WTC11 (cell line): ENCODE data around the gene LCE6A. TPM values are rescaled to one million over a fixed set of nuclear protein-coding genes. Genes with fewer than 3 reads are reported as not detected.

ENCODE experiments used
- ATAC-seq: fragments of 200-7000 bp; cut with Tn5 transposase; 2 replicates; pipeline ENCODE4 v1.10.0; 2021; ENCODE audit warnings: mild to moderate bottlenecking, moderate library complexity
- CTCF ChIA-PET: fragments of 300-600 bp; sonication (Branson Sonifier 250); formaldehyde crosslinking; loops from one replicate; lab custom pipeline; 2021; ENCODE audit warnings: antibody characterized with exemption; lab: Charles Lee
- POLR2A ChIA-PET: fragments of 350-600 bp; sonication (Branson Sonifier 250); formaldehyde crosslinking; loops from one replicate; lab custom pipeline; 2021; ENCODE audit warnings: antibody characterized with exemption; lab: Charles Lee
- DNase-seq: peaks from one replicate; pipeline ENCODE4 v3.0.0; 2021; ENCODE audit warnings: low spot score
- H3K27ac Mint-ChIP-seq: 2 replicates; pipeline ENCODE4 v1.8.0; 2021; ENCODE audit warnings: mixed read lengths
- H3K27me3 Mint-ChIP-seq: 2 replicates; pipeline ENCODE4 v1.8.0; 2021; ENCODE audit warnings: low read depth, mild to moderate bottlenecking, moderate library complexity, mixed read lengths
- H3K36me3 Mint-ChIP-seq: 2 replicates; pipeline ENCODE4 v1.8.0; 2021; ENCODE audit warnings: mixed read lengths
- H3K4me1 Mint-ChIP-seq: 2 replicates; pipeline ENCODE4 v1.8.0; 2022; ENCODE audit warnings: mixed read lengths
- H3K4me3 Mint-ChIP-seq: 2 replicates; pipeline ENCODE4 v1.8.0; 2021; ENCODE audit warnings: mild to moderate bottlenecking, moderate library complexity, mixed read lengths
- H3K9me3 Mint-ChIP-seq: 2 replicates; pipeline ENCODE4 v1.8.0; 2021; ENCODE audit warnings: mixed read lengths
- ATF1 ChIP-seq: sonication (generic); formaldehyde crosslinking; IDR thresholded peaks from 2 replicates; pipeline ENCODE4 v1.8.1; 2023; ENCODE audit warnings: mild to moderate bottlenecking, moderate library complexity, missing genetic modification reagents
- KAT7 ChIP-seq: sonication (generic); formaldehyde crosslinking; IDR thresholded peaks from 2 replicates; pipeline ENCODE4 v1.8.1; 2023; ENCODE audit warnings: missing genetic modification reagents, mild to moderate bottlenecking, borderline replicate concordance
- MXD4 ChIP-seq: fragments of 250-450 bp; sonication (Bioruptor Pico); IDR thresholded peaks from 2 replicates; pipeline ENCODE4 v1.8.0; 2021; ENCODE audit warnings: mild to moderate bottlenecking, moderate library complexity, borderline replicate concordance
- SP1 ChIP-seq: sonication (generic); formaldehyde crosslinking; conservative IDR thresholded peaks from 2 replicates; pipeline ENCODE4 v1.8.1; 2022; ENCODE audit warnings: missing genetic modification reagents
- ZNF138 ChIP-seq: sonication (generic); formaldehyde crosslinking; conservative IDR thresholded peaks from 2 replicates; pipeline ENCODE4 v1.8.1; 2022; ENCODE audit warnings: mild to moderate bottlenecking, moderate library complexity, missing genetic modification reagents
- ZNF423 ChIP-seq: fragments of 250-450 bp; sonication (Bioruptor Pico); IDR thresholded peaks from 2 replicates; pipeline ENCODE4 v2.1.2; 2022; ENCODE audit warnings: mild to moderate bottlenecking, moderate library complexity
- total RNA-seq: library from RNA; stranded (reverse); gene quantifications from 3 replicates; pipeline ENCODE4 v1.2.3, GENCODE V29; 2021
- TF ChIP-seq, protein P1 (sequence below): fragments of 200-600 bp; IDR thresholded peaks from 2 replicates; pipeline ENCODE4 v1.8.0; 2022; ENCODE audit warnings: antibody characterized with exemption
- TF ChIP-seq, protein P2 (sequence below): sonication (generic); formaldehyde crosslinking; IDR thresholded peaks from 2 replicates; pipeline ENCODE4 v1.8.1; 2022; ENCODE audit warnings: missing genetic modification reagents, borderline replicate concordance
- TF ChIP-seq, protein P3 (sequence below): sonication (generic); formaldehyde crosslinking; IDR thresholded peaks from 2 replicates; pipeline ENCODE4 v1.8.1; 2023; ENCODE audit warnings: mild to moderate bottlenecking, missing genetic modification reagents
- TF ChIP-seq, protein P4 (sequence below): sonication (generic); formaldehyde crosslinking; IDR thresholded peaks from 2 replicates; pipeline ENCODE4 v1.8.1; 2023; ENCODE audit warnings: mild to moderate bottlenecking, missing genetic modification reagents, moderate library complexity
- TF ChIP-seq, protein P5 (sequence below): sonication (generic); formaldehyde crosslinking; IDR thresholded peaks from 2 replicates; pipeline ENCODE4 v1.8.1; 2023; ENCODE audit warnings: mild to moderate bottlenecking, missing genetic modification reagents
- TF ChIP-seq, protein P6 (sequence below): fragments of 250-450 bp; sonication (Bioruptor Pico); conservative IDR thresholded peaks from 2 replicates; pipeline ENCODE4 v1.9.0; 2021; ENCODE audit warnings: mild to moderate bottlenecking

Gene LCE6A
- total RNA-seq, 1 experiment from 2014 or later = not detected

DNA sequence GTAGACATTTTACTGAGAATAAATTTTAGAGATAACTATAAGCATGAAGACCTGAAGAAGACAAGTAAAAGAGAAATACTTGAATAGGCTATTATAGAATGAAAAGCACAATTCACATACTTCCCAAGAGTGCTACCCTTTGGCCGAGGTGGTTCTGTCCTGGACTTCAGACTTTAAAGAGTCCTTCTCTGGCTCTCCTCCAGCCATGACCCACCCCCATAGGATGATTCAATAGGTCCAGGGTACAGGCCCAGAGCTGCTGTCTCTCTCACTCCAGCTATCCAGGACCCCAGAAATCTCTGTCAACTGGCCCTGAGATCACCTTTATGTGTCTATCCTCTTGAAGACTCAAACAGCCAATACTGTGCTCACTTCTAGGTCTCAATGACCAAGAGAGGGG is 34.2 kb downstream of the LCE6A start:
- peaks cover 21% of the 10 kb centered on the region for H3K9me3 Mint-ChIP-seq
- H3K4me3 Mint-ChIP-seq = no peak overlapping the region
- no peak for ATAC-seq

DNA sequence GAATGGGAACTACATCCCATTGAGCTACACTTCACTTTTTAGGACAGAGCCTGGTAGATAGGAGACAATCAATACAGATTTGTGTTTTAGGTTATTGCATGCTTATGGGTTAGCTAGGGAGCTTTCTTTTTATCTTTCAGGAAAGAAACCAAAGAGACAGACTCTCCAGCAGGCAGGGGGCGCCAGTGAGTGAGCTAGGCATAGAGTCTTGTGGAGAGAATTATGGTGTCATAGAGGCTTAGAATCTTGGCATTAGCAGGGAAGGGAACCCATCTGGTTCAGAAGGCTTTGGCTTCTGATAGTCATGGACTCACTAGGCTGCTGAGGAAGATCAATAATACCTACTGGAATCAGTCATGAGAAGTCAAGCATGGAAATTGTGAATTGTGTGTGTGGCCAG is 35.4 kb downstream of the LCE6A start, which contains the start of gene SMCP:
SMCP (plus strand) TSS at position 281 of the 400 bp plus-strand sequence. CDS start 6,101 bp downstream, outside the sequence.
- Mint-ChIP-seq H3K4me3 (no peak within 1 kb of the TSS), H3K9me3 (peaks cover 24% of the 10 kb centered on the region), H3K27ac (no peak within 1 kb of the TSS), H3K36me3 (peaks cover 3% of the 10 kb centered on the region), H3K4me1 (no peaks in the 10 kb centered on the region), H3K27me3 (no peaks in the 10 kb centered on the region; the same call in 1 of the 2 replicates)
- TF ChIP-seq, protein P1, sequence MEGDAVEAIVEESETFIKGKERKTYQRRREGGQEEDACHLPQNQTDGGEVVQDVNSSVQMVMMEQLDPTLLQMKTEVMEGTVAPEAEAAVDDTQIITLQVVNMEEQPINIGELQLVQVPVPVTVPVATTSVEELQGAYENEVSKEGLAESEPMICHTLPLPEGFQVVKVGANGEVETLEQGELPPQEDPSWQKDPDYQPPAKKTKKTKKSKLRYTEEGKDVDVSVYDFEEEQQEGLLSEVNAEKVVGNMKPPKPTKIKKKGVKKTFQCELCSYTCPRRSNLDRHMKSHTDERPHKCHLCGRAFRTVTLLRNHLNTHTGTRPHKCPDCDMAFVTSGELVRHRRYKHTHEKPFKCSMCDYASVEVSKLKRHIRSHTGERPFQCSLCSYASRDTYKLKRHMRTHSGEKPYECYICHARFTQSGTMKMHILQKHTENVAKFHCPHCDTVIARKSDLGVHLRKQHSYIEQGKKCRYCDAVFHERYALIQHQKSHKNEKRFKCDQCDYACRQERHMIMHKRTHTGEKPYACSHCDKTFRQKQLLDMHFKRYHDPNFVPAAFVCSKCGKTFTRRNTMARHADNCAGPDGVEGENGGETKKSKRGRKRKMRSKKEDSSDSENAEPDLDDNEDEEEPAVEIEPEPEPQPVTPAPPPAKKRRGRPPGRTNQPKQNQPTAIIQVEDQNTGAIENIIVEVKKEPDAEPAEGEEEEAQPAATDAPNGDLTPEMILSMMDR = peak; percentile 47
- TF ChIP-seq, protein P2, sequence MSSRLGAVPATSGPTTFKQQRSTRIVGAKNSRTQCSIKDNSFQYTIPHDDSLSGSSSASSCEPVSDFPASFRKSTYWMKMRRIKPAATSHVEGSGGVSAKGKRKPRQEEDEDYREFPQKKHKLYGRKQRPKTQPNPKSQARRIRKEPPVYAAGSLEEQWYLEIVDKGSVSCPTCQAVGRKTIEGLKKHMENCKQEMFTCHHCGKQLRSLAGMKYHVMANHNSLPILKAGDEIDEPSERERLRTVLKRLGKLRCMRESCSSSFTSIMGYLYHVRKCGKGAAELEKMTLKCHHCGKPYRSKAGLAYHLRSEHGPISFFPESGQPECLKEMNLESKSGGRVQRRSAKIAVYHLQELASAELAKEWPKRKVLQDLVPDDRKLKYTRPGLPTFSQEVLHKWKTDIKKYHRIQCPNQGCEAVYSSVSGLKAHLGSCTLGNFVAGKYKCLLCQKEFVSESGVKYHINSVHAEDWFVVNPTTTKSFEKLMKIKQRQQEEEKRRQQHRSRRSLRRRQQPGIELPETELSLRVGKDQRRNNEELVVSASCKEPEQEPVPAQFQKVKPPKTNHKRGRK (CRISPR knock-in tag) = no peak
- peak; percentile 75 for DNase-seq
- no peak for ATAC-seq
- CTCF ChIA-PET = interaction anchor here (0.6 to 3.6 kb wide), 37 partner anchors 9 to 414 kb away, joined by 3 to 60 read pairs (median 5); no protein-coding TSS in a partner anchor
- POLR2A ChIA-PET = no interaction called here

More for the DNA sequence above, 34.2 kb downstream of the LCE6A start:
- TF ChIP-seq, protein P3, sequence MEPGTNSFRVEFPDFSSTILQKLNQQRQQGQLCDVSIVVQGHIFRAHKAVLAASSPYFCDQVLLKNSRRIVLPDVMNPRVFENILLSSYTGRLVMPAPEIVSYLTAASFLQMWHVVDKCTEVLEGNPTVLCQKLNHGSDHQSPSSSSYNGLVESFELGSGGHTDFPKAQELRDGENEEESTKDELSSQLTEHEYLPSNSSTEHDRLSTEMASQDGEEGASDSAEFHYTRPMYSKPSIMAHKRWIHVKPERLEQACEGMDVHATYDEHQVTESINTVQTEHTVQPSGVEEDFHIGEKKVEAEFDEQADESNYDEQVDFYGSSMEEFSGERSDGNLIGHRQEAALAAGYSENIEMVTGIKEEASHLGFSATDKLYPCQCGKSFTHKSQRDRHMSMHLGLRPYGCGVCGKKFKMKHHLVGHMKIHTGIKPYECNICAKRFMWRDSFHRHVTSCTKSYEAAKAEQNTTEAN (CRISPR knock-in tag) = no peak
- Mint-ChIP-seq H3K36me3 (no peaks in the 10 kb centered on the region; the same call in 1 of the 2 replicates), H3K27ac (no peak overlapping the region), H3K27me3 (no peaks in the 10 kb centered on the region; the same call in 1 of the 2 replicates), H3K4me1 (no peaks in the 10 kb centered on the region)
- POLR2A ChIA-PET = no interaction called here
- CTCF ChIA-PET = no interaction called here
- DNase-seq = no peak

DNA sequence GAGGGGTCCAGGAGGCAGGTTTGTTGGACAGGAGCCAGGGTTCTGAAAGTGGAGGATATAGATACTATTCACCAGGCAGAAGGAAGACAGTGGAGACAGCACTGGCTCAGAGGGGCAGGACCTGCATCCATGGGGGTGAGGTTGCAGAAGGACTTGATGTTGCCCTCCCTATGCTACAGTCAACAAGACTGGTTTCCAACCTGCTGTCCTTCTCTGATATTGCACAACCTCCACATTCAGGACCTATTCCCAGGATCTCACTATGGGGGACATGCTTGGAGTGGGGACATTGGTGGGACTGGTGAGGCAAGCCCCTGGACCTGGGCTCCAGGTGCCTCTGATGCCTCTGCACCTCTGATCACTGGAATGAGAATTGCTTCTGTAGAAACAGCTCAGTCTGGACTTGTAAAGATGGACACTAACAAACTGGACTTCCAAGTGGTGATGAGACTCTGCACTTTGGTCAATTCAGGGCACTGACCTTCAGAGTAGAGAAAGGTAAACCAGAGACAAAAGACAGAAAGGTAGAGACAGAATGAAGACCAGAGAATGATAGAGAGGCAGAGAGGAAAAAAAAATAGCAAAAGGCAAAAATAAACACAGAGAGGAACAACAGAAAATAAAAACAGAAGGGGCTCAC is 37.0 kb downstream of the LCE6A start:
- Mint-ChIP-seq H3K27me3 (no peaks in the 10 kb centered on the region; the same call in 1 of the 2 replicates), H3K27ac (no peak overlapping the region), H3K36me3 (peaks cover 3% of the 10 kb centered on the region), H3K4me3 (no peak overlapping the region), H3K4me1 (no peaks in the 10 kb centered on the region), H3K9me3 (peaks cover 32% of the 10 kb centered on the region)
- DNase-seq = no peak
- CTCF ChIA-PET = interaction anchor here (1.3 to 3.6 kb wide), 3 partner anchors 10 to 313 kb away, joined by 4 to 60 read pairs (median 4); no protein-coding TSS in a partner anchor
- POLR2A ChIA-PET = no interaction called here
- TF ChIP-seq ATF1 = no peak
- TF ChIP-seq, protein P4, sequence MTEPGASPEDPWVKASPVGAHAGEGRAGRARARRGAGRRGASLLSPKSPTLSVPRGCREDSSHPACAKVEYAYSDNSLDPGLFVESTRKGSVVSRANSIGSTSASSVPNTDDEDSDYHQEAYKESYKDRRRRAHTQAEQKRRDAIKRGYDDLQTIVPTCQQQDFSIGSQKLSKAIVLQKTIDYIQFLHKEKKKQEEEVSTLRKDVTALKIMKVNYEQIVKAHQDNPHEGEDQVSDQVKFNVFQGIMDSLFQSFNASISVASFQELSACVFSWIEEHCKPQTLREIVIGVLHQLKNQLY (CRISPR knock-in tag) = no peak
- no peak for ATAC-seq

DNA sequence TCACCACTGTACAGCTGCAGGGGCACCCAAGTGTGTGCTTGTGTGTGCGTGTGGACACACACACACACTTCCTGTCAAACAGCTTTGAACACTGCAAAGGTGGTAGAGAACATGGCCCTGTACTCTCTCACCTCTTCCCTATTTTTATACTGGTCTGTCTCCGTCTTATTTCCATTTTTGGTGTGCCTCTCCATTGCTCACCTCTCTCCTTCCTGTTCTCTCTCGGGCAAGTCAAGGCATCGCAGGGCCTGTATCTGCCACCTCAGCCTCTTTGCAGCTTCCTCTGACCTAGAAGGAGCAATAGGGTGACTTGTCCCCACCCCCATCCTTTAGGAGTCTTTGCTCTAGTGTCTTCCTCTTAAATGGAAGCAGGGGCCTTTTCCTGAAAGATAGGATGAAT is 37.7 kb downstream of the LCE6A start:
- ATAC-seq (no peak), DNase-seq (no peak)
- ChIA-PET POLR2A (no interaction called here), CTCF (interaction anchor here (0.6 to 3.6 kb wide), 3 partner anchors 10 to 313 kb away, joined by 4 to 60 read pairs (median 7); no protein-coding TSS in a partner anchor)
- no peak overlapping the region for H3K27ac Mint-ChIP-seq
- H3K9me3 Mint-ChIP-seq = peaks cover 33% of the 10 kb centered on the region
- no peak overlapping the region for H3K4me3 Mint-ChIP-seq
- no peaks in the 10 kb centered on the region; the same call in 1 of the 2 replicates for H3K27me3 Mint-ChIP-seq
- H3K4me1 Mint-ChIP-seq = no peaks in the 10 kb centered on the region
- peaks cover 3% of the 10 kb centered on the region for H3K36me3 Mint-ChIP-seq
- TF ChIP-seq, protein P5, sequence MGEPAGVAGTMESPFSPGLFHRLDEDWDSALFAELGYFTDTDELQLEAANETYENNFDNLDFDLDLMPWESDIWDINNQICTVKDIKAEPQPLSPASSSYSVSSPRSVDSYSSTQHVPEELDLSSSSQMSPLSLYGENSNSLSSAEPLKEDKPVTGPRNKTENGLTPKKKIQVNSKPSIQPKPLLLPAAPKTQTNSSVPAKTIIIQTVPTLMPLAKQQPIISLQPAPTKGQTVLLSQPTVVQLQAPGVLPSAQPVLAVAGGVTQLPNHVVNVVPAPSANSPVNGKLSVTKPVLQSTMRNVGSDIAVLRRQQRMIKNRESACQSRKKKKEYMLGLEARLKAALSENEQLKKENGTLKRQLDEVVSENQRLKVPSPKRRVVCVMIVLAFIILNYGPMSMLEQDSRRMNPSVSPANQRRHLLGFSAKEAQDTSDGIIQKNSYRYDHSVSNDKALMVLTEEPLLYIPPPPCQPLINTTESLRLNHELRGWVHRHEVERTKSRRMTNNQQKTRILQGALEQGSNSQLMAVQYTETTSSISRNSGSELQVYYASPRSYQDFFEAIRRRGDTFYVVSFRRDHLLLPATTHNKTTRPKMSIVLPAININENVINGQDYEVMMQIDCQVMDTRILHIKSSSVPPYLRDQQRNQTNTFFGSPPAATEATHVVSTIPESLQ (CRISPR knock-in tag) = no peak
- TF ChIP-seq ZNF138 (CRISPR knock-in tag) (no peak), KAT7 (CRISPR knock-in tag) (no peak), ZNF423 (CRISPR knock-in tag) (no peak), SP1 (CRISPR knock-in tag) (no peak), MXD4 (no peak)
- TF ChIP-seq, protein P6, sequence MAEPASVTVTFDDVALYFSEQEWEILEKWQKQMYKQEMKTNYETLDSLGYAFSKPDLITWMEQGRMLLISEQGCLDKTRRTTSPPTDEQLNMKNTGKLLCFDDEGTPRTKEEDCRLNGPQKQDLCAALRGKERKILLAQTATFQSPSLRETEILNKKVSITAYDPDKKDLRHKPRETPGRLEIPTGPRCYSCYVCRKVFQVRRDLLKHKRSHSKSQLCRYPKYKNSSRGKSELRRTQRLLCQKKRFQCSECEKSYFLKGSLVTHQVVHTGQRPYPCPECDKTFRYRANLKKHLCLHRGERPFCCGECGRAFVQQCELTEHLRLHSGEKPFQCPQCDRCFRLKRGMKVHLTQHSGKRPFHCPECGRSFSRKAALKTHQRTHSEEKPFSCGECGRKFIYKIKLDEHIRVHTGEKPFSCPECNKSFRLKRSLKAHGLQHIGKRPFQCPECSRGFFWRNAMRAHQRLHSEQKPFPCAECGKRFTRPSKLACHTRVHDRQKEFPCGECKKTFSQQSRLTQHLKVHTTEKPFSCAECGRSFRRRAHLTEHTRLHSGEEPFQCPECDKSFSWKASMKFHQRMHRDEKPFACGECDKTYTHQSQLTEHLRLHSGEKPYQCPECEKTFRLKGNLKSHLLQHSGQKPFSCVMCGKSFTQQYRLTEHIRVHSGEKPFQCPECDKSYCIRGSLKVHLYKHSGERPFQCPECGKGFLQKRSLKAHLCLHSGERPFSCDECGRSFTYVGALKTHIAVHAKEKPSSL (CRISPR knock-in tag) = no peak
- TF ChIP-seq, protein P2 (CRISPR knock-in tag) = no peak
